ENCODE measurements around the gene SPO11. TPM values are rescaled to one million over a fixed set of nuclear protein-coding genes. Genes with fewer than 3 reads are reported as not detected.

SPO11 gene
- total RNA-seq, 4 donors from 2014 or later: not detected

DNA sequence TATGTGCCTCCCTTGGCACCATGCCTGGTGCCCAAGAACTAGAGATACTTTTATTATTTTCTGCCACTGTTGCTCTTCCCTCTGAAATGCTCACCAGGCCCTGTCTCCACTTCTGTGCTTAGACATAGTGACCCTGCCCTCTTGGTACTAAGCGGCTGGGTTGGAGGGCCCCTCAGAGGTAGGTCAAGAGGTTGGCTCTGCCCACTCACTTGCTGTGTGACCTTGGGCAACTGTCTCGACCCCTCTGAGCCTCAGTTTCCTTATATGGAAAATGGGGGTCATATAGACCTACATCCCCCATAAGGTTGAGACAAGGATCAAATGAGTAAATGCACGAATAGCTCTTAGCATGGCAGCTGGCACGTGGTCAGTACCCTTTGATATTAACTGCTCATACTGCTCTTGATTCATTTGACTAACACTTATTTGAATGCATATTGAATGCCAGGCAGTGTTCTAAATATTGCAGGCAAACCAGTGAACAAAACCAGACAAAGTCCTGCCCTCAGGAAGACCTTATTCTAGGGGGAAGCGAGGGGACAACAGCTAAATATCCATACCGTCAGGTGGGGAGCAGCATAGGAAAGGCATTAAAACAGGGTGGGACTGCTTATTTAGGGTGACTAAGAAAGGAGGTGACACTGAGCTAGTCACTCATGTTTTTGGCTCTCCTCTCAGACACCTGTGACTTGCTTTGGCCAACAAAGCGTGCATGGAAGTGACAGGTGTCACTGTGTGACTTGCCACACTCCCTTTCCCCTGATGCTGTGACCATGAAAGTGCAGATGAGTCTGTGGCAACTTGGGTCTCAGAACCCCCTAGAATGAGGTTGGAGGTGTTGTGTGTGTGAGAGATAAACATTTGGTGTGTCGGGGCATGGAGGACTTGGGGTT lies 14.3 kb upstream of the SPO11 start:
- Histone ChIP-seq H3K4me1 (no peaks in the 10 kb centered on the region), H3K27ac (no peak overlapping the region), H3K9me3 (no peaks in the 10 kb centered on the region), H3K4me3 (no peak overlapping the region), H3K27me3 (no peaks in the 10 kb centered on the region), H3K36me3 (no peaks in the 10 kb centered on the region)
- WGBS, 2 donors (ENCODE audit: low coverage in 1 of 2): 72% methylated on average over 8 of the region's 8 CpGs; no CpG with 5 or more reads in 1 of the 2 donors
- intact Hi-C loops (cut with DNase I; ENCODE audit: low total_unique reads): no loop called here
- in situ Hi-C loops (cut with MboI; ENCODE audit: low pct_ligation_motif_present in 1 of 4, low pct_unique_long_range_greater_than_20kb in 1 of 4, low sequenced_read_pairs in 3 of 4): no loop called here
- DNase-seq: no peak
- TF ChIP-seq POLR2A (IDR thresholded peaks at IDR 0.05) (no peak), EP300 (IDR thresholded peaks at IDR 0.05; ENCODE audit: low read depth) (no peak), CTCF (IDR thresholded peaks at IDR 0.05) (no peak), POLR2AphosphoS5 (IDR thresholded peaks at IDR 0.05) (no peak)

GRCh38 chr20:57315976-57316480 lies 13.6 kb upstream of the SPO11 start:
- Histone ChIP-seq H3K36me3 (no peaks in the 10 kb centered on the region), H3K9me3 (no peaks in the 10 kb centered on the region), H3K27ac (no peak overlapping the region), H3K4me1 (no peaks in the 10 kb centered on the region), H3K4me3 (no peak overlapping the region), H3K27me3 (no peaks in the 10 kb centered on the region)
- DNase-seq: no peak
- TF ChIP-seq POLR2AphosphoS5 (IDR thresholded peaks at IDR 0.05) (no peak), POLR2A (IDR thresholded peaks at IDR 0.05) (no peak), EP300 (IDR thresholded peaks at IDR 0.05; ENCODE audit: low read depth) (no peak), CTCF (IDR thresholded peaks at IDR 0.05) (no peak)
- in situ Hi-C loops (cut with MboI; ENCODE audit: low pct_ligation_motif_present in 1 of 4, low pct_unique_long_range_greater_than_20kb in 1 of 4, low sequenced_read_pairs in 3 of 4) (no loop called here), intact Hi-C loops (cut with DNase I; ENCODE audit: low total_unique reads) (no loop called here)
- 73 to 86% methylated on average over 2 to 8 of the region's 8 CpGs for WGBS, 2 donors (ENCODE audit: low coverage in 1 of 2)

DNA sequence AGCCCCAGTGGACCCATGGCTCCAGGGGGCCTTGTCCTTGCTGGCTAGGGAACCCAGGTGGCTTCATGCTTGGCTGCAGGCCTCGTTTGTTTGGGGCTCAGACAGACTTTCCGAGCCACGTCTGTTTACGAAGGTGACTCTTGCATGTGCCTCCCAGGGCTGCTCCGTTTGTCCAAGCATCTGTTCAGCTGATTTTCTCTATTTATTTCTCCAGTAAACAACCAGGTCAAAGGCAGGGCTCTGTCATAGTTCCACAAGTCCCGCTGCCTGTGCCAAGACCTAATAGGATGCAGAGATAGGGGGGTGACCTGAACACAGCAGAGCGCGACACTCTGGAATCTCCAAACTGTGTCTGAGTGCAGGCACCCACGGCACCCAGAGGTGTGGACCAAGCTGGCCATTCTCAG lies 12.8 kb upstream of the SPO11 start:
- WGBS, 2 donors (ENCODE audit: low coverage in 1 of 2): 54% methylated on average over 9 of the region's 9 CpGs; no CpG with 5 or more reads in 1 of the 2 donors
- in situ Hi-C loops (cut with MboI; ENCODE audit: low pct_ligation_motif_present in 1 of 4, low pct_unique_long_range_greater_than_20kb in 1 of 4, low sequenced_read_pairs in 3 of 4): no loop called here
- Histone ChIP-seq H3K4me1 (no peaks in the 10 kb centered on the region), H3K27ac (no peak overlapping the region), H3K4me3 (no peak overlapping the region), H3K36me3 (no peaks in the 10 kb centered on the region), H3K27me3 (no peaks in the 10 kb centered on the region), H3K9me3 (no peaks in the 10 kb centered on the region)
- no peak for DNase-seq
- no peak for TF ChIP-seq CTCF (IDR thresholded peaks at IDR 0.05)
- TF ChIP-seq EP300 (IDR thresholded peaks at IDR 0.05; ENCODE audit: low read depth): no peak
- no peak for TF ChIP-seq POLR2A (IDR thresholded peaks at IDR 0.05)
- TF ChIP-seq POLR2AphosphoS5 (IDR thresholded peaks at IDR 0.05): no peak
- intact Hi-C loops (cut with DNase I; ENCODE audit: low total_unique reads): no loop called here

DNA sequence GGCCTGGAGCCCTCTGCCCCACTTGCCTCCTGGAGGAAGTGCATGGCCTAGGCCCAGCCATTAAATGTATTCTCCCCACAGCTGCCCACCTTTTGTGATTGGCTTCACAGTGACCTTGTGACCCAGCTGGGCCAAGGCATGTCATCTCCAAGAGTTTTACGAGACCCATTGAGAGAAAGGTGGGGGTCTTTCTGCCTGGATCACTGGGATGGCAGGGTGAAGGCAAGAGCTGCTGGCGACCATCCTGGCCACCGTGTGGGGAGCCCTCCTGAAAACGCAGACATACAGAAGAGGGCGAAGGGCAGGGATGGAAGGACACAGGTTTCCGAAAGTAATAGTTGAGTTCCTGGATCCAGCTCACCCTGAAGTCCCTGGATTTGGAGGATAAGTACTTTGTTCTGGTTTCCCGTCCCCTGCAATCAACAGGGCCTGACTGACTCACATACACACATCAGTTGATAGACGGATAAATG lies 12.3 kb upstream of the SPO11 start:
- in situ Hi-C loops (cut with MboI; ENCODE audit: low pct_ligation_motif_present in 1 of 4, low pct_unique_long_range_greater_than_20kb in 1 of 4, low sequenced_read_pairs in 3 of 4): no loop called here
- no peak for DNase-seq
- no peak overlapping the region for H3K27ac ChIP-seq
- no peaks in the 10 kb centered on the region for H3K27me3 ChIP-seq
- TF ChIP-seq EP300 (IDR thresholded peaks at IDR 0.05; ENCODE audit: low read depth) (no peak), POLR2AphosphoS5 (IDR thresholded peaks at IDR 0.05) (no peak), CTCF (IDR thresholded peaks at IDR 0.05) (no peak), POLR2A (IDR thresholded peaks at IDR 0.05) (no peak)
- 91% methylated on average over 3 to 8 of the region's 8 CpGs for WGBS, 2 donors (ENCODE audit: low coverage in 1 of 2)
- no peaks in the 10 kb centered on the region for H3K36me3 ChIP-seq
- H3K4me1 ChIP-seq: no peaks in the 10 kb centered on the region
- H3K4me3 ChIP-seq: no peak overlapping the region
- intact Hi-C loops (cut with DNase I; ENCODE audit: low total_unique reads): no loop called here
- no peaks in the 10 kb centered on the region for H3K9me3 ChIP-seq
